PFSK-1 (cell line): ENCODE results near the gene SDK1.

Source experiments
- FOXP2 ChIP-seq: optimal IDR thresholded peaks from 2 replicates; pipeline ENCODE3; 2011; ENCODE audit warnings: borderline replicate concordance, control low read depth, inconsistent platforms; ENCODE audit not compliant: insufficient read depth; ENCODE audit errors: extremely low read length, extremely low read depth
- POLR2AphosphoS5 ChIP-seq: IDR thresholded peaks from 2 replicates; pipeline ENCODE4 v1.6.1; 2012; ENCODE audit warnings: low read depth, mild to moderate bottlenecking, control low read depth, low read length, moderate library complexity
- REST ChIP-seq, 2 experiments: IDR thresholded peaks; 2 replicates each; pipeline versions ENCODE4 v1.6.1 to v1.8.0; 2011 to 2012; ENCODE audit warnings: low read depth in 2 of 2, low read length in 2 of 2, control low read depth in 1 of 2, inconsistent platforms in 1 of 2, mild to moderate bottlenecking in 1 of 2, moderate library complexity in 1 of 2; ENCODE audit not compliant: insufficient read depth in 1 of 2
- SIN3A ChIP-seq: IDR thresholded peaks from 2 replicates; pipeline ENCODE4 v1.6.1; 2012; ENCODE audit warnings: mild to moderate bottlenecking, low read length, moderate library complexity, borderline replicate concordance; ENCODE audit not compliant: insufficient read depth
- TAF1 ChIP-seq: IDR thresholded peaks from 2 replicates; pipeline ENCODE4 v1.6.1; 2012; ENCODE audit warnings: low read length, control low read depth, borderline replicate concordance; ENCODE audit not compliant: insufficient read depth

Gene SDK1

GRCh38 chr7:3589752-3590151 is 288.7 kb downstream of the SDK1 start:
- no peak for TF ChIP-seq REST (IDR thresholded peaks at IDR 0.05; ENCODE audit: insufficient read depth in 1 of 2, low read depth in 2 of 2, low read length in 2 of 2)
- TF ChIP-seq SIN3A, result no peak
- no peak for TF ChIP-seq TAF1
- no peak for TF ChIP-seq POLR2AphosphoS5
- no peak for TF ChIP-seq FOXP2

- TF ChIP-seq POLR2AphosphoS5 (no peak), FOXP2 (no peak), TAF1 (no peak), REST (IDR thresholded peaks at IDR 0.05; ENCODE audit: insufficient read depth in 1 of 2, low read depth in 2 of 2, low read length in 2 of 2) (no peak), SIN3A (no peak)
These were observed 290.2 kb downstream of the SDK1 start for GRCh38 chr7:3591219-3591618.

GRCh38 chr7:3591944-3592343 is 290.9 kb downstream of the SDK1 start:
- TF ChIP-seq REST (IDR thresholded peaks at IDR 0.05; ENCODE audit: insufficient read depth in 1 of 2, low read depth in 2 of 2, low read length in 2 of 2) (no peak), TAF1 (no peak), POLR2AphosphoS5 (no peak), SIN3A (no peak), FOXP2 (no peak)

- no peak for TF ChIP-seq SIN3A
- no peak for TF ChIP-seq TAF1
- no peak for TF ChIP-seq FOXP2
- TF ChIP-seq POLR2AphosphoS5, result no peak
- no peak for TF ChIP-seq REST (IDR thresholded peaks at IDR 0.05; ENCODE audit: insufficient read depth in 1 of 2, low read depth in 2 of 2, low read length in 2 of 2)
These were observed 291.5 kb downstream of the SDK1 start for GRCh38 chr7:3592401-3593134.
